Measurements from ENCODE around the gene C1GALT1. TPM values are rescaled to one million over a fixed set of nuclear protein-coding genes. Genes with fewer than 3 reads are reported as not detected.
A peak's percentile ranks its signal among the peaks of the same experiment; 100 is the strongest.

C1GALT1 gene
- total and polyA plus RNA-seq, 2 experiments from 2014 or later = 38.7 to 71.8 TPM

DNA sequence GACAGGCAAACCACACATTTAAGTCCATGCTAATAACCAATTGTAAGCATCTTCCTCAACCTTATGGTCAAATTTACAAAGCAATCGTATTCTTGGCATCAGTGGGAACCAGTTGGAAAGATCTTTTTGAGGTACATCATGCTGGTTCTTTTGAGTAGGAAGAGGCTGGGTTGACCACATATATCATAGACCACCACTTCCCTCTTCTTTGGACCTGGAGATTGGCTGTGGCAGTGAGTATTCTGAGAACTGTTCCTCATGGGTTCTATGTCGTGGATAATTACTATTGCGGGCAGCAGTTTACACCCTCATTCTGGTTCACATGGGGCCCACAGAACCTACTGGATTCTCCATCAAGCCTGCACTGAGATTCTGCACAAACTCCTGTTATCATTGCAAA, 35.5 kb upstream of the C1GALT1 start:
- no peak overlapping the region for H2AFZ ChIP-seq
- 81% methylated on average over 3 of the region's 3 CpGs for WGBS (ENCODE audit: low lambda C conversion rate, missing lambda C conversion rate)
- no peaks in the 10 kb centered on the region for H4K20me1 ChIP-seq (ENCODE audit: insufficient read depth, poor library complexity, severe bottlenecking)
- TF ChIP-seq EZH2 (IDR thresholded peaks at IDR 0.05; ENCODE audit: borderline replicate concordance) (no peak), CTCF (IDR thresholded peaks at IDR 0.05; ENCODE audit: poor library complexity) (no peak), EZH2phosphoT487 (IDR thresholded peaks at IDR 0.05; ENCODE audit: low read depth, severe bottlenecking, unreplicated experiment) (no peak)
- no peaks in the 10 kb centered on the region for H3K9me2 ChIP-seq (replicated peaks; ENCODE audit: insufficient read depth)
- no peak overlapping the region for H3K4me3 ChIP-seq
- no peaks in the 10 kb centered on the region for H3K9me3 ChIP-seq (ENCODE audit: low read depth)
- peaks cover 9% of the 10 kb centered on the region for H3K4me1 ChIP-seq (ENCODE audit: insufficient read depth)
- no peaks in the 10 kb centered on the region for H3K36me3 ChIP-seq (replicated peaks; ENCODE audit: insufficient read depth, low read depth)
- DNase-seq (ENCODE audit: low spot score) = no peak
- H3K4me2 ChIP-seq = no peak overlapping the region
- no peaks in the 10 kb centered on the region for H3K79me2 ChIP-seq
- no peaks in the 10 kb centered on the region for H3K27me3 ChIP-seq
- no peak overlapping the region for H3K27ac ChIP-seq

GRCh38 chr7:7148798-7149481, 33.4 kb upstream of the C1GALT1 start:
- Histone ChIP-seq H4K20me1 (ENCODE audit: insufficient read depth, poor library complexity, severe bottlenecking) (no peaks in the 10 kb centered on the region), H3K27ac (peak overlapping the region; percentile 83), H3K27me3 (no peaks in the 10 kb centered on the region), H3K4me3 (no peak overlapping the region), H3K79me2 (no peaks in the 10 kb centered on the region), H3K9me2 (replicated peaks; ENCODE audit: insufficient read depth) (no peaks in the 10 kb centered on the region), H2AFZ (peak overlapping the region; percentile 12), H3K4me1 (ENCODE audit: insufficient read depth) (peaks cover 9% of the 10 kb centered on the region), H3K36me3 (replicated peaks; ENCODE audit: insufficient read depth, low read depth) (no peaks in the 10 kb centered on the region), H3K4me2 (no peak overlapping the region), H3K9me3 (ENCODE audit: low read depth) (no peaks in the 10 kb centered on the region)
- DNase-seq (ENCODE audit: low spot score) = peak; percentile 59
- 85% methylated on average over 7 of the region's 7 CpGs for WGBS (ENCODE audit: low lambda C conversion rate, missing lambda C conversion rate)
- TF ChIP-seq EZH2 (IDR thresholded peaks at IDR 0.05; ENCODE audit: borderline replicate concordance) = no peak
- TF ChIP-seq EZH2phosphoT487 (IDR thresholded peaks at IDR 0.05; ENCODE audit: low read depth, severe bottlenecking, unreplicated experiment) = no peak
- no peak for TF ChIP-seq CTCF (IDR thresholded peaks at IDR 0.05; ENCODE audit: poor library complexity)

DNA sequence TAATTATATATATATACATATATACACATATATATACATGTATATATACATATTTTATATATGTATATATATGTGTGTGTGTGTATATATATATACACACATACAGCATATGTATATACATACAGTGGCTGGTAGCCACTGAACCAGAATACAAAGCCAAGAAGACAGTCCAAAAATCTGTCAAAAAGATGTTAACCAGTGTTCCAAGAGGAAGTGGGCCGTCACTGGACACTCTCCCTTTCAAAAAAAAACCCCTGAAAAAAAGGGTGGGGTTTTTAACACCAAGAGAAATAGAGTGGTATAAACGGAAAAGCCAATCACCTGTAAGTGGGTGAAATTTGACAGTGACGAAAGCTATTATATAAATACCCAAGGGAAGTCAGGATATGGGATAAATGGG, 31.1 kb upstream of the C1GALT1 start:
- Histone ChIP-seq H3K27ac (no peak overlapping the region), H3K36me3 (replicated peaks; ENCODE audit: insufficient read depth, low read depth) (no peaks in the 10 kb centered on the region), H3K79me2 (no peaks in the 10 kb centered on the region), H3K9me3 (ENCODE audit: low read depth) (no peaks in the 10 kb centered on the region), H3K4me3 (no peak overlapping the region), H3K9me2 (replicated peaks; ENCODE audit: insufficient read depth) (no peaks in the 10 kb centered on the region), H3K4me2 (no peak overlapping the region), H2AFZ (no peak overlapping the region), H3K27me3 (no peaks in the 10 kb centered on the region), H3K4me1 (ENCODE audit: insufficient read depth) (peaks cover 9% of the 10 kb centered on the region), H4K20me1 (ENCODE audit: insufficient read depth, poor library complexity, severe bottlenecking) (no peaks in the 10 kb centered on the region)
- DNase-seq (ENCODE audit: low spot score) = no peak
- no peak for TF ChIP-seq EZH2 (IDR thresholded peaks at IDR 0.05; ENCODE audit: borderline replicate concordance)
- 55% methylated on average over 3 of the region's 3 CpGs for WGBS (ENCODE audit: low lambda C conversion rate, missing lambda C conversion rate)

GRCh38 chr7:7151865-7152264, 30.5 kb upstream of the C1GALT1 start:
- Histone ChIP-seq H3K4me3 (no peak overlapping the region), H3K27ac (no peak overlapping the region), H3K79me2 (no peaks in the 10 kb centered on the region), H4K20me1 (ENCODE audit: insufficient read depth, poor library complexity, severe bottlenecking) (no peaks in the 10 kb centered on the region), H2AFZ (no peak overlapping the region), H3K9me2 (replicated peaks; ENCODE audit: insufficient read depth) (no peaks in the 10 kb centered on the region), H3K4me2 (no peak overlapping the region), H3K4me1 (ENCODE audit: insufficient read depth) (peaks cover 9% of the 10 kb centered on the region), H3K27me3 (no peaks in the 10 kb centered on the region), H3K36me3 (replicated peaks; ENCODE audit: insufficient read depth, low read depth) (no peaks in the 10 kb centered on the region), H3K9me3 (ENCODE audit: low read depth) (no peaks in the 10 kb centered on the region)
- WGBS (ENCODE audit: low lambda C conversion rate, missing lambda C conversion rate) = 100% methylated on average over 1 of the region's 1 CpG
- DNase-seq (ENCODE audit: low spot score) = no peak
- TF ChIP-seq CTCF (IDR thresholded peaks at IDR 0.05; ENCODE audit: poor library complexity) = no peak
- no peak for TF ChIP-seq EZH2 (IDR thresholded peaks at IDR 0.05; ENCODE audit: borderline replicate concordance)
- no peak for TF ChIP-seq EZH2phosphoT487 (IDR thresholded peaks at IDR 0.05; ENCODE audit: low read depth, severe bottlenecking, unreplicated experiment)

Measured in hepatocyte (in vitro differentiated cells).